HG03558 (cell line): ENCODE data around the gene ZBTB25.

Experiments
- ATAC-seq: cut with Tn5 transposase; IDR thresholded peaks from one replicate; pipeline ENCODE4 v1.9.1; 2021; ENCODE audit warnings: moderate number of reproducible peaks; ENCODE audit not compliant: unreplicated experiment; ENCODE audit errors: extremely low read depth

Gene ZBTB25, protein sequence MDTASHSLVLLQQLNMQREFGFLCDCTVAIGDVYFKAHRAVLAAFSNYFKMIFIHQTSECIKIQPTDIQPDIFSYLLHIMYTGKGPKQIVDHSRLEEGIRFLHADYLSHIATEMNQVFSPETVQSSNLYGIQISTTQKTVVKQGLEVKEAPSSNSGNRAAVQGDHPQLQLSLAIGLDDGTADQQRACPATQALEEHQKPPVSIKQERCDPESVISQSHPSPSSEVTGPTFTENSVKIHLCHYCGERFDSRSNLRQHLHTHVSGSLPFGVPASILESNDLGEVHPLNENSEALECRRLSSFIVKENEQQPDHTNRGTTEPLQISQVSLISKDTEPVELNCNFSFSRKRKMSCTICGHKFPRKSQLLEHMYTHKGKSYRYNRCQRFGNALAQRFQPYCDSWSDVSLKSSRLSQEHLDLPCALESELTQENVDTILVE

GRCh38 chr14:64503434-64504309 is at the start of gene ZBTB25:
Gene ZBTB25 (minus strand): TSS chr14:64503838. CDS start chr14:64490533, 13,305 bp downstream.
- peak; percentile 43 for ATAC-seq

GRCh38 chr14:64550621-64551333 is 47.1 kb upstream of the ZBTB25 start:
- ATAC-seq, result no peak

- no peak for ATAC-seq
Observed at GRCh38 chr14:64549791-64550620, 46.4 kb upstream of the ZBTB25 start, which contains the start of gene PPP1R36. Gene PPP1R36 (plus strand): TSS chr14:64549961. CDS start chr14:64549998, 37 bp downstream.

DNA sequence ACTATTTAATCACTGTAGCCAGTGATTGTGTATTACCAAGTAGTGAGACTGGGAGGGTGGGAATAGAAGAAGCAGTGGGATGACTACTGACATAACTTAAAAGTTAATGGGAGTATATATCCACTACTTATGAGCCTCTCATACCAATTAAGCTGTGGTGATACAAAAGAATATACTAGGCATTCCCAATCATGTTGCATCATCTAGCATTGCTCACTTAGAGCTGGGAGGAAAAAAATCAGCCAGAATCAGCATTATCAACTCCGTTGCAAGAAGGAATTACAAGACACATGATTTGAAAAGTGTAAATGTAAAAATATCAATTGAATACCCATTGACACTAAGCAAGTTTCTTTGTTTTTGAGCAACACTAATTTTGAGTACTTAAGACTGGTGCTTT is 45.4 kb upstream of the ZBTB25 start:
- no peak for ATAC-seq

DNA sequence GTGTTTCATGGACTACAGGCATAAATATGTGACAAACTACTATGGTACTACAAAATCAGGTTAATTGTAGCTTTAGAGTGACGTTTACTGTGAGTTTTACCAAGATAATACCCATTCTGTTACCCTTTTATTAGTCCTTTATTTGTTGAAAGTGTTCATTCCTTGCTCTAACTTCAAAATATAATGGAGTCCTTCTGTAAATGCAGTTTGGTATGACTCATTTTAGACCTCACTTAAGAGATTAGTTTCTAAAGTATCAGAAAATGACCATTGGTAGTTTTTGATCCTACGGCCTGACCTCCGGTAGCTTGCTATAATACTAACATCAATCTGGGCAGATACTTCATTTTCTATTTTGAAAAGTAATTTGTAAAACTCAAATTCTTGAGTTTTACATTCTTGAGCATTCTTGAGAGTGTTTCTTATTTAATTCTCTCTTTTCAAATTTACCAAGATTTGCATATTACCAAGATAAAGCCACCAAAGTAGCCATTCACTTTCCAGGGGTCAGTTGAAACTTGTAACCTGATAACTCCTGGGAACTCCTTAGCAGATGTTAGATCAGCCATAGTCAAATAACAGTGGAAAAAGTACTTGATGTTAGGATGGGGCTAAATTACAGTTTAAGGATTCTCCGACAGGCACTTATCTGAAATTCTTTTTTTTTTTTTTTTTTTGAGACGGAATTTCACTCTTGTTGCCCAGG is 41.1 kb upstream of the ZBTB25 start:
- ATAC-seq, result no peak

- no peak for ATAC-seq
Observed at GRCh38 chr14:64542836-64543201, 39.2 kb upstream of the ZBTB25 start.

GRCh38 chr14:64541972-64542835 is 38.6 kb upstream of the ZBTB25 start:
- no peak for ATAC-seq

- no peak for ATAC-seq
Observed at GRCh38 chr14:64541261-64541971, 37.8 kb upstream of the ZBTB25 start.

GRCh38 chr14:64540208-64541202 is 36.9 kb upstream of the ZBTB25 start, which contains the start of gene HSPA2:
Gene HSPA2 (plus strand): TSS chr14:64540741. CDS start chr14:64540850, 109 bp downstream.
- ATAC-seq, result peak; percentile 92

DNA sequence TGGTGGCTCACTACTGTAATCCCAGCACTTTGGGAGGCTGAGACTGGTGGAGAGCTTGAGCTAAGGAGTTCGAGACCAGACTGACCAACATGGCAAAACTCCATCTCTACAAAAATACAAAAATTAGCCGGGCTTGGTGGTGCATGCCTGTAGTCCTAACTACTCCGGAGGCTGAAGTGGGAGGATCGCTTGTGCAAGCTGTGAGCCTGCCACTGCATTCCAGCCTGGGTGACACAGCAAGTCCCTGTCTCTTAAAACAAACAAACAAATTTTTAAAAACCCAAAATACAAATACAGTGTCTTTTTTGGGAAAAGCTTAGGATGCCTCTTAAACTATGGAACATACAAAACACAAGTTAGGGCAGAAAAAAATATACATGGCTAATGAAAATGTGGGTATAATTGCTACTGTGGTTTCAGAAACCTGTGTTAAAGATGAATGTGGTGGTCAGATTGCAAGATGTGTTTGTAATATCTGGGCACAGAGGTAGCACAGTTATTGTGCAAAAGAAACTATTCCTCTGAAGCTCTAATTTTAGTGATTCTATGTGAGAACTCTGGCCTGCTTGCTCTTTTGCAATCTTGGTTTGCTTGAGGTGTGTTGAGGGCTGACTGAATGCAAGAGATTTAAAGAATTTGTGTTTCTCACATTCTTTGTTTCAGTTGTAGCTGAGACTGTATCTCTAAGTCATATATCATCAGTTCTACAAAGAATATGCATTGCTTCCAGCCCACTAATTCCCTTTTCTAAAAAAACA is 33.0 kb upstream of the ZBTB25 start:
- ATAC-seq, result no peak

GRCh38 chr14:64531567-64531966 is 27.9 kb upstream of the ZBTB25 start:
- no peak for ATAC-seq

GRCh38 chr14:64525354-64525753 is 21.7 kb upstream of the ZBTB25 start:
- ATAC-seq, result no peak

DNA sequence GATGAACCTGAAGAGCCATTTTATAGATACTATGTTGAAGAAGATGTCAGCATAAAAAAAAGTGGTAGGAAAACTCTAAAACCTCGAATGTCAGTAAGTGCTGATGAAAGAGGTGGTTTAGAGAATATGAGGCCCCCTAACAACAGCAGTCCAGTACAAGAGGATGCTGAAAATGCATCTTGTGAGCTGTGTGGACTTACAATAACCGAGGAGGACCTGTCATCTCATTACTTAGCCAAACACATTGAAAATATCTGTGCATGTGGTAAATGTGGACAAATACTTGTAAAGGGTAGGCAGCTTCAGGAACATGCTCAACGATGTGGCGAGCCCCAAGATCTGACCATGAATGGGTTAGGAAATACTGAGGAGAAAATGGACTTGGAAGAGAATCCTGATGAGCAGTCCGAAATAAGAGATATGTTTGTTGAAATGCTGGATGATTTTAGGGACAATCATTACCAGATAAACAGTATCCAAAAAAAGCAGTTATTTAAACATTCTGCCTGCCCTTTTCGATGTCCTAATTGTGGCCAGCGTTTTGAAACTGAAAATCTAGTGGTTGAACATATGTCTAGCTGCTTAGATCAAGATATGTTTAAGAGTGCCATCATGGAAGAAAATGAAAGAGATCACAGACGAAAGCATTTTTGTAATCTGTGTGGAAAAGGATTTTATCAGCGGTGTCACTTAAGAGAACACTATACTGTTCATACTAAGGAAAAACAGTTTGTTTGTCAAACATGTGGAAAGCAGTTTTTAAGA is 19.1 kb upstream of the ZBTB25 start:
- ATAC-seq, result no peak

GRCh38 chr14:64520699-64521098 is 17.1 kb upstream of the ZBTB25 start:
- no peak for ATAC-seq

DNA sequence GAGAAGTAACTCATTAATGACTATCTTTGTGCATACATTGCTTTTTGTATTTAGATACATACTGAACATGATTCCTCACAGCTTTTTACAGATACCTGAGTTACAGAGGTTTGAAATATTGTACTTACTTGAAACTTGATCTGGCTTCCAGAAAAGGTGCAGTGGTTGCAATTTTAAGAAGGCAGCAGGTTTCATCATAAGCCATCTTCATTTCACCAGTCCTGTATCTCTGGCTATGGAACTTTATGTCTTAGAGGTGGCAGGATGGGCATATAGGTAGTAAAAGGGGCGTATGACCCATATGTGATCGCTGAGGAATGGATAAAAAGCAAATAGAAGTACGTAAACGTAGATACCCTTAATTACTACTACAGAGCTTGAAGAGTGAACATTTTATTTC is 14.6 kb upstream of the ZBTB25 start:
- ATAC-seq, result no peak
